ENCODE results near the gene FNDC5. TPM values are rescaled to one million over a fixed set of nuclear protein-coding genes. Genes with fewer than 3 reads are reported as not detected.

The FNDC5 gene
- total RNA-seq, 6 experiments from 2014 or later = 0.28 to 0.90 (median 0.58) TPM

- no peak for DNase-seq
- Mint-ChIP-seq H3K9me3 (no peaks in the 10 kb centered on the region), H3K36me3 (ENCODE audit: low read depth) (no peaks in the 10 kb centered on the region), H3K27me3 (ENCODE audit: insufficient read depth) (peaks cover 4% of the 10 kb centered on the region), H3K4me3 (no peak overlapping the region; the same call in 1 of the 2 replicates), H3K27ac (no peak overlapping the region), H3K4me1 (ENCODE audit: low read depth) (peaks cover 3% of the 10 kb centered on the region; the same call in 1 of the 2 replicates)
- TF ChIP-seq CTCF (IDR thresholded peaks at IDR 0.05) = no peak
Observed at GRCh38 chr1:32902535-32902920, 31.8 kb upstream of the FNDC5 start.

GRCh38 chr1:32901823-32902534, 31.3 kb upstream of the FNDC5 start:
- no peaks in the 10 kb centered on the region for H3K36me3 Mint-ChIP-seq (ENCODE audit: low read depth)
- peak overlapping the region; percentile 85 for H3K4me3 Mint-ChIP-seq
- H3K27ac Mint-ChIP-seq = peak overlapping the region; percentile 51
- peaks cover 4% of the 10 kb centered on the region for H3K27me3 Mint-ChIP-seq (ENCODE audit: insufficient read depth)
- H3K4me1 Mint-ChIP-seq (ENCODE audit: low read depth) = peaks cover 8% of the 10 kb centered on the region; the same call in 1 of the 2 replicates
- no peaks in the 10 kb centered on the region for H3K9me3 Mint-ChIP-seq
- no peak for TF ChIP-seq CTCF (IDR thresholded peaks at IDR 0.05)
- DNase-seq = no peak

DNA sequence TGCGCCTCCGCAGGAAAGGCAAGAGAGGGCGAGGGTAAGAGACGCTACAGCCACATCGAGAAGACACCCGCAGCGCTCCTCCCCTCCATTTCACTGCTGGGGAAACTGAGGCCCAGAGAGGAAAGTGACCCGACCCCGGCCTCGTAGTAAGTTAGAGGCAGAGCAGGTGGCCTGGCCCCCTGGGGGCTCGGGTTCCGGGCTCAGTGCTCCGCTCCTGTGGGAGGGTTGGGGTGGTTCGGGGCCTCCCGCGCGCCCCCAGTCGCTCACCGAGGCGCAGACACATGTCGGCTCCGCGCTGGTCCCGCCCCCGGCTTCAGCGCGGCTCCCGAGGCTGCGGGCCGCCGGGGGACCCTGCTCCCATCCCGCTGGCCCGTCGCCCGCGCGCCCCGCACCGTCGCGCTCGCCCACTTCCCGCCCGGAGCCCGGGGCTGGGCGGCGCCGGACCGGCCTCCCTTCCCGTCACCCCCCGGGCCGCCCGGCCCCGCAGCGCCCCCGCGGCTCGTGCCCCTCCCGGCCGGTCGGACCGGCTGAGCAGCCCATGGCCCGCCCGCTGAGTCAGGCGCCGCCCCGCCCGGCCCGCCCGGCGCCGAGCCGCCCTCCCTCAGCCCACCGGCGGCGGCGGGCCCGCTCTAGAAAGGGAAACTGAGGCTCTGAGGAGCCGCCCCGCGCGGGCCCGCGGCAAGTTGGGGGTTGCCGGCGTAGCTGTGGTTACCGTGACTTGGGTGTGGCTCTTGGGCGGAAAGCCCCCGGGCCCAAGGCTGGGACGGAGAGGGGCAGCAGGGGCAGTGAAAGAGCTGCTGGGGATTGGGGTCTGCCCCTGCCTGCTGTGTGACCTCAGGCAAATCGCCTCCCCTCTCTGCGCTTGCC, 30.5 kb upstream of the FNDC5 start, which contains the start of gene TMEM54:
TMEM54 (minus strand) TSS at position 434 of the 867 bp plus-strand sequence; CDS start at position 283, 151 bp downstream.
- Mint-ChIP-seq H3K27me3 (ENCODE audit: insufficient read depth) (peaks cover 4% of the 10 kb centered on the region), H3K27ac (peak within 1 kb of the TSS; percentile 51), H3K9me3 (no peaks in the 10 kb centered on the region), H3K4me3 (peak within 1 kb of the TSS; percentile 85), H3K36me3 (ENCODE audit: low read depth) (no peaks in the 10 kb centered on the region), H3K4me1 (ENCODE audit: low read depth) (peaks cover 8% of the 10 kb centered on the region; the same call in 1 of the 2 replicates)
- no peak for TF ChIP-seq CTCF (IDR thresholded peaks at IDR 0.05)
- no peak for DNase-seq

DNA sequence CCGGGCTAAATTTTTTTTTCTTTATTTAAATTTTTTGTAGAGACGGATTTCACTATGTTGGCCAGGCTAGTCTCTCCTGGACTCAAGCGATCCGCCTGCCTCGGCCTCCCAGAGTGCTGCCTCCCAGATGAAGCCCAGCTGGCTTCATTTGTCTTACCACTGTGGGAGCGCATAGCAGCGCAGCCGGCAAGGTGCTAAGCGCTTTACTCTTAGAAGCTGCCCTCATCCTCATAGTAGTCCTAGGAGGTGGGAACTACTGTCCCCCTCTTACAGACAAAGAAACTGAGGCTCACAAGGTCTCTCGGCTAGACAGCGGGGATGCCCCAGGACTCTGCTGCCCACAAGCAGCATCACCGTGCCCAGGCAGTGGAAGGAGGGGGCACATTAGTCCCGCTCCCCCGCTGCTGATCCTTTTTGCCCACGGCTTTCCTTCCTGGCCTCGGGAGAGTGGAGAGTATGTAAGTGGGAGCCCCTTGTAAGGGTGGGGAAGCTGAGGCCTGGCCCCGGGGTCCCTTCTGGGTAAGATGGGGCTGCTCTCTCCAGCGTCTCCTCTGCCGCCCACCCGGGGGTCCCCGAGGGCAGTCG, 29.8 kb upstream of the FNDC5 start:
- Mint-ChIP-seq H3K27ac (no peak overlapping the region), H3K4me1 (ENCODE audit: low read depth) (peaks cover 8% of the 10 kb centered on the region; the same call in 1 of the 2 replicates), H3K9me3 (no peaks in the 10 kb centered on the region), H3K4me3 (peak overlapping the region; percentile 82), H3K36me3 (ENCODE audit: low read depth) (no peaks in the 10 kb centered on the region), H3K27me3 (ENCODE audit: insufficient read depth) (peaks cover 4% of the 10 kb centered on the region)
- DNase-seq = no peak
- TF ChIP-seq CTCF (IDR thresholded peaks at IDR 0.05) = no peak

- peaks cover 8% of the 10 kb centered on the region; the same call in 1 of the 2 replicates for H3K4me1 Mint-ChIP-seq (ENCODE audit: low read depth)
- peak overlapping the region; percentile 82; the same call in 1 of the 2 replicates for H3K4me3 Mint-ChIP-seq
- peaks cover 4% of the 10 kb centered on the region for H3K27me3 Mint-ChIP-seq (ENCODE audit: insufficient read depth)
Observed at GRCh38 chr1:32899586-32900296, 29.0 kb upstream of the FNDC5 start.

More at GRCh38 chr1:32899586-32900296, 29.0 kb upstream of the FNDC5 start:
- no peak for DNase-seq
- Mint-ChIP-seq H3K9me3 (no peaks in the 10 kb centered on the region), H3K36me3 (ENCODE audit: low read depth) (no peaks in the 10 kb centered on the region), H3K27ac (no peak overlapping the region)
- no peak for TF ChIP-seq CTCF (IDR thresholded peaks at IDR 0.05)

Measured in HFFc6 (cell line).